CD14-positive monocyte (primary cell): ENCODE data around the gene GRHPR. TPM values are rescaled to one million over a fixed set of nuclear protein-coding genes. Genes with fewer than 3 reads are reported as not detected.

Experiments used
- DNase-seq, 3 donors: peaks; one replicate each; pipeline ENCODE4 v3.0.0-alpha.2; 2011 to 2022
- H2AFZ ChIP-seq: 2 replicates; pipeline ENCODE4 v1.6.0; 2012; ENCODE audit warnings: mild to moderate bottlenecking, low read depth, low read length, inconsistent platforms; ENCODE audit not compliant: insufficient read depth, poor library complexity, severe bottlenecking
- H3K27ac ChIP-seq, 2 donors: 1 replicate in 1 of 2; 2 replicates in 1 of 2; pipeline ENCODE4 v1.5.1; 2012 to 2013; ENCODE audit warnings: low read length in 2 of 2, control low read depth in 1 of 2, inconsistent platforms in 1 of 2, low read depth in 1 of 2, mild to moderate bottlenecking in 1 of 2
- H3K27me3 ChIP-seq, 2 donors: one replicate each; pipeline versions ENCODE4 v1.6.0 to v1.6.1; 2011 to 2013; ENCODE audit warnings: low read length in 2 of 2; ENCODE audit not compliant: control insufficient read depth in 2 of 2, insufficient read depth in 2 of 2
- H3K36me3 ChIP-seq, 2 donors: replicated peaks in 1 of 2; 1 replicate in 1 of 2; 2 replicates in 1 of 2; pipeline versions ENCODE4 v1.5.1 to v1.6.1; 2012 to 2013; ENCODE audit warnings: low read length in 2 of 2, control low read depth in 1 of 2, inconsistent platforms in 1 of 2, mild to moderate bottlenecking in 1 of 2; ENCODE audit not compliant: insufficient read depth in 2 of 2, control insufficient read depth in 1 of 2
- H3K4me1 ChIP-seq, 2 donors: 1 replicate in 1 of 2; 2 replicates in 1 of 2; pipeline versions ENCODE4 v1.5.1 to v1.6.1; 2012 to 2013; ENCODE audit warnings: low read length in 2 of 2, control low read depth in 1 of 2, inconsistent platforms in 1 of 2, mild to moderate bottlenecking in 1 of 2, moderate library complexity in 1 of 2; ENCODE audit not compliant: insufficient read depth in 2 of 2, control insufficient read depth in 1 of 2
- H3K4me2 ChIP-seq: replicated peaks from 2 replicates; pipeline ENCODE3; 2012; ENCODE audit warnings: low read length, moderate library complexity, mild to moderate bottlenecking; ENCODE audit not compliant: poor library complexity, severe bottlenecking; ENCODE audit errors: extremely low read depth
- H3K4me3 ChIP-seq, 3 experiments: fragments of 200-600 bp in 1 of 3; sonication (generic) in 1 of 3; replicated peaks in 1 of 3; 1 replicate in 2 of 3; 2 replicates in 1 of 3; pipeline ENCODE4 v1.5.1; 2011 to 2013; ENCODE audit warnings: low read length in 3 of 3, mild to moderate bottlenecking in 3 of 3, control low read depth in 2 of 3, low read depth in 2 of 3, inconsistent platforms in 1 of 3, moderate library complexity in 1 of 3
- H3K79me2 ChIP-seq: 2 replicates; pipeline ENCODE4 v1.6.0; 2012; ENCODE audit warnings: mild to moderate bottlenecking, control low read depth, inconsistent platforms, low read length, moderate library complexity; ENCODE audit not compliant: insufficient read depth
- H3K9ac ChIP-seq: 2 replicates; pipeline ENCODE4 v1.6.0; 2017; ENCODE audit warnings: low read length, mild to moderate bottlenecking; ENCODE audit not compliant: insufficient read depth, poor library complexity, severe bottlenecking
- H3K9me3 ChIP-seq, 2 donors: replicated peaks in 1 of 2; 1 replicate in 1 of 2; 2 replicates in 1 of 2; pipeline versions ENCODE4 v1.5.1 to v1.6.1; 2012 to 2013; ENCODE audit warnings: low read length in 2 of 2, control low read depth in 1 of 2; ENCODE audit not compliant: control insufficient read depth in 1 of 2, insufficient read depth in 1 of 2
- H4K20me1 ChIP-seq: 2 replicates; pipeline ENCODE4 v1.6.0; 2012; ENCODE audit warnings: mild to moderate bottlenecking, low read length, control low read depth, moderate library complexity; ENCODE audit not compliant: insufficient read depth
- H3K27ac Mint-ChIP-seq, 7 donors: one replicate each; pipeline ENCODE4 v1.8.0; 2020; ENCODE audit warnings: mild to moderate bottlenecking in 7 of 7, mixed read lengths in 7 of 7, moderate library complexity in 6 of 7, inconsistent platforms in 2 of 7
- H3K27me3 Mint-ChIP-seq, 3 donors: one replicate each; pipeline ENCODE4 v1.8.0; 2021 to 2022; ENCODE audit warnings: low read depth in 3 of 3, mild to moderate bottlenecking in 3 of 3, mixed read lengths in 3 of 3, moderate library complexity in 3 of 3, inconsistent platforms in 1 of 3
- H3K36me3 Mint-ChIP-seq, 2 donors: one replicate each; pipeline ENCODE4 v1.8.0; 2020; ENCODE audit warnings: mixed read lengths in 2 of 2, inconsistent platforms in 1 of 2, mild to moderate bottlenecking in 1 of 2
- H3K4me1 Mint-ChIP-seq: one replicate; pipeline ENCODE4 v1.8.0; 2020; ENCODE audit warnings: mild to moderate bottlenecking, mixed read lengths
- H3K4me3 Mint-ChIP-seq, 2 donors: one replicate each; pipeline ENCODE4 v1.8.0; 2020; ENCODE audit warnings: mild to moderate bottlenecking in 2 of 2, mixed read lengths in 2 of 2, moderate library complexity in 1 of 2
- H3K9me3 Mint-ChIP-seq, 7 donors: one replicate each; pipeline ENCODE4 v1.8.0; 2020 to 2022; ENCODE audit warnings: mixed read lengths in 7 of 7, mild to moderate bottlenecking in 6 of 7, moderate library complexity in 6 of 7, inconsistent platforms in 2 of 7
- CTCF ChIP-seq: fragments of 200-600 bp; IDR thresholded peaks from one replicate; pipeline ENCODE4 v1.8.0; 2022; ENCODE audit warnings: antibody characterized with exemption, mild to moderate bottlenecking
- WGBS: methylation state at CpG from one replicate; pipeline ENCODE4 v1.1.5; 2013; ENCODE audit warnings: missing lambda C conversion rate; ENCODE audit not compliant: insufficient coverage; 5-methylcytosine and 5-hydroxymethylcytosine counted together
- intact Hi-C, 2 donors: fragments of 100-400 bp; cut with micrococcal nuclease; formaldehyde crosslinking; loops; one replicate each; pipeline versions ENCODE4 v1.15.0 to v1.15.1; 2023
- polyA plus RNA-seq, 3 donors: library from polyadenylated mRNA; depleted of rRNA in 1 of 3; unstranded in 2 of 3; stranded (reverse) in 1 of 3; fragments of 300-500 nt in 2 of 3; fragments of >200 nt in 1 of 3; fragmentation: Illumina TruSeq in 2 of 3; gene quantifications; 1 replicate in 2 of 3; 2 replicates in 1 of 3; pipeline ENCODE4 v1.2.3, GENCODE V29; 2012 to 2021

Gene GRHPR
- polyA plus RNA-seq, 3 donors, result 73.8 to 96.6 (median 80.9) TPM

DNA sequence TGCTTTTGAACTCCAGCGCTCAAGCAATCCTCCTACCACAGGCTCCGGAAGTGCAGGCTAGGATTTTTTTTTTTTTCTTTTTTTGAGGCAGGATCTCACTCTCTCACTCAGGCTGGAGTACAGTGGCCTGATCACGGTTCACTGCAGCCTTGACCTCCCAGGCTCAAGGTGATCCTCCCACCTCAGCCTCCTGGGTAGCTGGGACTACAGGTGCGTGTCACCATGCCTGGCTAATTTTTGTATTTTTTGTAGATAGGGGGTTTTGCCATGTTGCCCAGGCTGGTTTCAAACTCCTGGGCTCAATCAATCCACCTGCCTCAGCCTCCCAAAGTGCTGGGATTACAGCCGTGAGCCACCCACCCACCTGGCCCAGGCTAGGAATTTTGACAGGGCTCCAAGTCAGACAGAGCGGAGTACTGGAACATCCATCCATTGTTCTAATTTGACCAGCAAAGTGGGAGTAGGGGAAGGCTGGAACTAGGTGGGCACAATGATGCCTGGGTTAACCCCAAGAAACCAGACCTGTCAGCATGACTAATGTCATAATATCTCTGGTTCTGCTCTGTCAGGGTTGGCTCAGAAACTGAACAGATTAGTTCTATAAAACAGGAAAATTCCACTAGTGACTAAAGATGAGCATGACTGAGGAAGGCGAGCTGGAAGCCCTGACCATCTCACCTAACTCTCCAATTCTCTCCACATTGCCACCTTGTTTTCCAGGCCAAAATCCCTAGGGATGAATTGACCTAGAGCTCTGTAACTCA lies 33.6 kb downstream of the GRHPR start:
- WGBS, result 90% methylated on average over 2 of the region's 7 CpGs
- H3K4me3 ChIP-seq, result no peak overlapping the region
- no peaks in the 10 kb centered on the region for H3K36me3 ChIP-seq
- no peaks in the 10 kb centered on the region for H3K27me3 Mint-ChIP-seq
- intact Hi-C loops, result no loop called here
- peaks cover 38% of the 10 kb centered on the region for H3K79me2 ChIP-seq
- no peak overlapping the region for H3K4me3 Mint-ChIP-seq
- H3K27ac Mint-ChIP-seq, result peak overlapping the region in 1 of 7 donors; percentile 41
- no peak overlapping the region for H3K9ac ChIP-seq
- H3K36me3 Mint-ChIP-seq, result peaks cover 2 to 4% of the 10 kb centered on the region in 2 donors
- H3K4me2 ChIP-seq, result no peak overlapping the region
- no peaks in the 10 kb centered on the region for H3K4me1 ChIP-seq
- H3K27ac ChIP-seq, result no peak overlapping the region
- TF ChIP-seq CTCF, result no peak
- H3K9me3 Mint-ChIP-seq, result peaks cover 0 to 4% (median 0%) of the 10 kb centered on the region in 7 donors
- no peaks in the 10 kb centered on the region for H3K27me3 ChIP-seq
- H2AFZ ChIP-seq, result no peak overlapping the region
- no peaks in the 10 kb centered on the region for H3K9me3 ChIP-seq
- peaks cover 14% of the 10 kb centered on the region for H4K20me1 ChIP-seq
- DNase-seq, result no peak
- peaks cover 2% of the 10 kb centered on the region for H3K4me1 Mint-ChIP-seq

GRCh38 chr9:37456817-37457216 lies 34.3 kb downstream of the GRHPR start:
- Histone ChIP-seq H3K9ac (no peak overlapping the region), H3K79me2 (peaks cover 45% of the 10 kb centered on the region), H4K20me1 (peaks cover 14% of the 10 kb centered on the region), H3K4me1 (no peaks in the 10 kb centered on the region), H3K4me2 (no peak overlapping the region), H3K27me3 (no peaks in the 10 kb centered on the region), H3K4me3 (no peak overlapping the region), H3K9me3 (no peaks in the 10 kb centered on the region), H3K36me3 (no peaks in the 10 kb centered on the region), H3K27ac (no peak overlapping the region), H2AFZ (no peak overlapping the region)
- intact Hi-C loops, result no loop called here
- no peak overlapping the region for H3K27ac Mint-ChIP-seq
- peaks cover 2 to 4% of the 10 kb centered on the region in 2 donors for H3K36me3 Mint-ChIP-seq
- no peak overlapping the region for H3K4me3 Mint-ChIP-seq
- no CpG with 5 or more reads among the region's 1 CpG for WGBS
- no peaks in the 10 kb centered on the region for H3K27me3 Mint-ChIP-seq
- peaks cover 0 to 4% (median 0%) of the 10 kb centered on the region in 7 donors for H3K9me3 Mint-ChIP-seq
- no peak for TF ChIP-seq CTCF
- H3K4me1 Mint-ChIP-seq, result no peaks in the 10 kb centered on the region
- no peak for DNase-seq
